Stimulated activated CD8-positive, alpha-beta memory T cell treated with anti-CD3 and anti-CD28 coated beads, Interleukin-15, amount 100 ng/mL, for 48 hours (primary cell): ENCODE measurements around the gene NHERF2.

ENCODE experiments used
- DNase-seq, 2 donors: peaks; one replicate each; pipeline ENCODE4 v3.0.0-alpha.2; 2020; ENCODE audit warnings: low read depth in 2 of 2

Gene NHERF2

GRCh38 chr16:2082983-2083364 is 56.3 kb downstream of the NHERF2 start:
- no peak for DNase-seq

GRCh38 chr16:2083409-2083808 is 56.7 kb downstream of the NHERF2 start:
- DNase-seq, result no peak

DNA sequence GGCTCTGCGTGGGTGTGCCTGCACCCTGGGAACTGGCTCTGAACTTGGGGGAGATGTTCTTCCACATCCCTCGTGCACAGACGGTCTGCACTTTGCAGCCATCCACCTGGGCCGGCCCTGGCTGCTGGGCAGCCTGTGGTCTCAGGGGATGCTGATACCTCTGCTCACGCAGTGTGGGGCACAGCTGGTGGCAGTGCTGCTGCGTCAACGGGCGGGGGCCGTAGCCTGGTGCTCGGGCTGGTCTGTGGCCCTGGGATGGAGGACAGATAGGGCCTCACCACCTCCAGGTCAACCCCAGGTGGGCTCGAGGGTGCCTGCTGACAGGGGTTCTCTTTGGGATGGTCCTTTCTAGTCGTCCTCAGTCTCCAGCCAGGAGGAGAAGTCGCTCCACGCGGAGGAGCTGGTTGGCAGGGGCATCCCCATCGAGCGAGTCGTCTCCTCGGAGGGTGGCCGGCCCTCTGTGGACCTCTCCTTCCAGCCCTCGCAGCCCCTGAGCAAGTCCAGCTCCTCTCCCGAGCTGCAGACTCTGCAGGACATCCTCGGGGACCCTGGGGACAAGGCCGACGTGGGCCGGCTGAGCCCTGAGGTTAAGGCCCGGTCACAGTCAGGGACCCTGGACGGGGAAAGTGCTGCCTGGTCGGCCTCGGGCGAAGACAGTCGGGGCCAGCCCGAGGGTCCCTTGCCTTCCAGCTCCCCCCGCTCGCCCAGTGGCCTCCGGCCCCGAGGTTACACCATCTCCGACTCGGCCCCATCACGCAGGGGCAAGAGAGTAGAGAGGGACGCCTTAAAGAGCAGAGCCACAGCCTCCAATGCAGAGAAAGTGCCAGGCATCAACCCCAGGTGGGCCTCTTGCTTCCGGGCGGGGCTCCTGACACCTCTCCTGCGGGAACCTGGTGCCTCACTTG is 57.4 kb downstream of the NHERF2 start:
- DNase-seq, result no peak

GRCh38 chr16:2084895-2085625 is 58.4 kb downstream of the NHERF2 start:
- no peak for DNase-seq

- DNase-seq, result no peak
Measured at GRCh38 chr16:2085669-2086068, 59.0 kb downstream of the NHERF2 start.

DNA sequence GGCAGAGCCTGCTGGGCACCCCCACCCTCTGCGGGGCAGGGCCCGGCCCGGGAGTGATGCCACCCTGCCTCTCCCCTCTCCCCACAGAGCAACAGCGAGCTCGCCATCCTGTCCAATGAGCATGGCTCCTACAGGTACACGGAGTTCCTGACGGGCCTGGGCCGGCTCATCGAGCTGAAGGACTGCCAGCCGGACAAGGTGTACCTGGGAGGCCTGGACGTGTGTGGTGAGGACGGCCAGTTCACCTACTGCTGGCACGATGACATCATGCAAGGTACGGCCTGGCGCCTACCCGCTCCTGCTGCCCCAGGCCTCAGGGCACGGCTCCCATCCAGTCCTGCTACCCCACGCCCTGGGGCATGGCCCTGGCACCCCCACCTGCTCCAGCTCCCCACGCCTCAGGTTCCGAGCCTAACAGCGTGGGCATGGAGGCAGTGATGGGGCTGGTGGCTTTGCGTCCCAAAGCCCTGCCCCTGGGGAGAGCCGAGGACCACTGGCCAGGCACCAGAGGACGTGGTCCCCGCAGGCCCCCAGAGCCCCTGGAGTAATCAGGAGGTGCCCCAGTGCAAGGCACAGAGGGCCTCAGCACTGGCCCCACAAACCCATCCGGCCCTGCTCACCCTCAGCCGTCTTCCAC is 59.5 kb downstream of the NHERF2 start:
- DNase-seq, result no peak

GRCh38 chr16:2086812-2087747 is 60.4 kb downstream of the NHERF2 start:
- no peak for DNase-seq

DNA sequence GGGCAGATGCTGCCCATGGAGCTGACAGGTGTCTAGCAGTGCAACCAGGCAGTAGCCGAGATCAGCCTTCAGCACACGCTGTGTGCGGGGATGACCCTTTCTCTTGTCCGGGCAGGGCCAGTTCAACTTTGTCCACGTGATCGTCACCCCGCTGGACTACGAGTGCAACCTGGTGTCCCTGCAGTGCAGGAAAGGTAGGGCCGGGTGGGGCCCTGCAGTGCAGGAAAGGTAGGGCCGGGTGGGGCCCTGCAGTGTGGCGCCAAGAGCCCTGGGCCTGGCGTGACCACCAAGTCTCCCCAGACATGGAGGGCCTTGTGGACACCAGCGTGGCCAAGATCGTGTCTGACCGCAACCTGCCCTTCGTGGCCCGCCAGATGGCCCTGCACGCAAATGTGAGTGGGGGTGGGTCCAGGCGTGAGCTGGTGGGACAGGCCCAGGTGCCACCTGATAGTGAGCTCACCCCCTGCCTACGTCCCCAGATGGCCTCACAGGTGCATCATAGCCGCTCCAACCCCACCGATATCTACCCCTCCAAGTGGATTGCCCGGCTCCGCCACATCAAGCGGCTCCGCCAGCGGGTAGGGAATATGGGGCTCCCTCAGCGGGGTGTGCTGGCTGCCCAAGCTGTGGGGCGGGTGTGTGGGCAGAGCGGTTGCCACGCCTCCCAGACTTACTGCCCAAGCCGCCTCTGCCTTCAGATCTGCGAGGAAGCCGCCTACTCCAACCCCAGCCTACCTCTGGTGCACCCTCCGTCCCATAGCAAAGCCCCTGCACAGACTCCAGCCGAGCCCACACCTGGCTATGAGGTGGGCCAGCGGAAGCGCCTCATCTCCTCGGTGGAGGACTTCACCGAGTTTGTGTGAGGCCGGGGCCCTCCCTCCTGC is 61.3 kb downstream of the NHERF2 start:
- DNase-seq, result no peak
